Omental fat pad (tissue), 4 donors: ENCODE measurements around the gene NOCT. TPM values are rescaled to one million over a fixed set of nuclear protein-coding genes. Genes with fewer than 3 reads are reported as not detected.

Experiments used
- ATAC-seq: fragments of 150-250 bp; one replicate; pipeline ENCODE4 v1.9.1; 2016; ENCODE audit warnings: mild to moderate bottlenecking, moderate library complexity; ENCODE audit not compliant: low FRiP score
- DNase-seq: peaks from one replicate; pipeline ENCODE4 v3.0.0-alpha.2; 2019; ENCODE audit warnings: low spot score
- total RNA-seq, 4 donors: library from RNA; depleted of rRNA; stranded (reverse); fragments of >200 nt; gene quantifications; one replicate each; pipeline ENCODE4 v1.1.0, GENCODE V29; 2016
- TF ChIP-seq, protein P1 (sequence below), 3 donors: fragments of 450-650 bp; IDR thresholded peaks; one replicate each; pipeline ENCODE4 v1.5.1; 2016 to 2017; ENCODE audit warnings: antibody characterized with exemption in 3 of 3, mild to moderate bottlenecking in 3 of 3, moderate library complexity in 2 of 3

Gene NOCT
- total RNA-seq, 4 donors from 2014 or later: 5.8 to 83.1 (median 21.6) TPM

DNA sequence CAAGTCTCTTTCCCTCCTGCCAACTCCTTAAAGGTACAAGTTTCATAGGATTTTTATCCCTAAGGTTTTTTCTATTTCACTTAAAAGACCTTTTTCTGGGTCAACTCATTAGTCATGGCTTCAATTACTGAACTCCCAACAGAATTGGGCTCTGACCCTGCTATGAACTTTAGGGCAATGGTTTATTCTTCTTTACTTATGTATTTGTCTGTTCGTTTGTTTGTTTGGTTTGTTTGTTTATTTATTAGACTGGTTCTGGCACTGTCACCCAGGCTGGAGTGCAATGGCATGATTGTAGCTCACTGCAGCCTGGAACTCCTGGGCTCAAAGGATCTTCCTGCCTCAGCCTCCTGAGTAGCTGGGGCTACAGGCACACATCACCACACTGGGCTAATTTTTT is 5.9 kb upstream of the NOCT start:
- no peak for ATAC-seq
- TF ChIP-seq, protein P1, sequence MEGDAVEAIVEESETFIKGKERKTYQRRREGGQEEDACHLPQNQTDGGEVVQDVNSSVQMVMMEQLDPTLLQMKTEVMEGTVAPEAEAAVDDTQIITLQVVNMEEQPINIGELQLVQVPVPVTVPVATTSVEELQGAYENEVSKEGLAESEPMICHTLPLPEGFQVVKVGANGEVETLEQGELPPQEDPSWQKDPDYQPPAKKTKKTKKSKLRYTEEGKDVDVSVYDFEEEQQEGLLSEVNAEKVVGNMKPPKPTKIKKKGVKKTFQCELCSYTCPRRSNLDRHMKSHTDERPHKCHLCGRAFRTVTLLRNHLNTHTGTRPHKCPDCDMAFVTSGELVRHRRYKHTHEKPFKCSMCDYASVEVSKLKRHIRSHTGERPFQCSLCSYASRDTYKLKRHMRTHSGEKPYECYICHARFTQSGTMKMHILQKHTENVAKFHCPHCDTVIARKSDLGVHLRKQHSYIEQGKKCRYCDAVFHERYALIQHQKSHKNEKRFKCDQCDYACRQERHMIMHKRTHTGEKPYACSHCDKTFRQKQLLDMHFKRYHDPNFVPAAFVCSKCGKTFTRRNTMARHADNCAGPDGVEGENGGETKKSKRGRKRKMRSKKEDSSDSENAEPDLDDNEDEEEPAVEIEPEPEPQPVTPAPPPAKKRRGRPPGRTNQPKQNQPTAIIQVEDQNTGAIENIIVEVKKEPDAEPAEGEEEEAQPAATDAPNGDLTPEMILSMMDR (IDR thresholded peaks at IDR 0.05): no peak

DNA sequence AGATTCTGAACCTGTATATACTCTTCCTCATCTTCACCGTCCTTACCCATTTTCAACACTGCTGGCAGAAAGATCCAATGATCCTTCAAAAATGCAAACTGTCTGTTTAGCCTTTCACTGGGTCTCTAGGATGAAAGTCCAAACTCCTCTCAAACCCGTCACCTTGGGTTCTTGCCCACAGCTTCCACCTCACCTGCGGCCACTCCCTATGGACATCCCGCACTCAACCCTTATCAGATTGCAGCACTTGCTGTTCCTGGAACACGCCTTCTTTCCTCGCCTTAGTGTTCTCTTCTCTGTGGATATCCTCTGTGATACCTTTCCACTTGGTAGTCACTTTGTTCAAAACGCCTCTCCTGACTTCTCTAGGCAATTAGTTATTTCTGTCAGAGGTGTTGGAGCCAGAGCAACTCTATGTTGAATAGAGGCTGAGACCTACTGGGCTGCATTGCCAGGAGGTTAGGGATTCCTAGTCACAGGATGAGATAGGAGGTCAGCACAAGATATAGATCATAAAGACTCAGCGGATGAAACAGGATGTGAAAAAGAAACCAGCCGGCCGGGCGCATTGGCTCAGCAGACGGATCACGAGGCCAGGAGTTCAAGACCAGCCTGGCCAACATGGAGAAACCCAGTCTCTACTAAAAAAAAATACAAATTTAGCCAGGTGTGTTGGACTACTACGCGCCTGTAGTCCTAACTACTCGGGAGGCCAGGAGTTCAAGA is 4.2 kb upstream of the NOCT start:
- TF ChIP-seq, protein P1 (IDR thresholded peaks at IDR 0.05): no peak
- DNase-seq (no peak), ATAC-seq (no peak)

More for the DNA sequence above, 5.9 kb upstream of the NOCT start:
- DNase-seq: no peak

DNA sequence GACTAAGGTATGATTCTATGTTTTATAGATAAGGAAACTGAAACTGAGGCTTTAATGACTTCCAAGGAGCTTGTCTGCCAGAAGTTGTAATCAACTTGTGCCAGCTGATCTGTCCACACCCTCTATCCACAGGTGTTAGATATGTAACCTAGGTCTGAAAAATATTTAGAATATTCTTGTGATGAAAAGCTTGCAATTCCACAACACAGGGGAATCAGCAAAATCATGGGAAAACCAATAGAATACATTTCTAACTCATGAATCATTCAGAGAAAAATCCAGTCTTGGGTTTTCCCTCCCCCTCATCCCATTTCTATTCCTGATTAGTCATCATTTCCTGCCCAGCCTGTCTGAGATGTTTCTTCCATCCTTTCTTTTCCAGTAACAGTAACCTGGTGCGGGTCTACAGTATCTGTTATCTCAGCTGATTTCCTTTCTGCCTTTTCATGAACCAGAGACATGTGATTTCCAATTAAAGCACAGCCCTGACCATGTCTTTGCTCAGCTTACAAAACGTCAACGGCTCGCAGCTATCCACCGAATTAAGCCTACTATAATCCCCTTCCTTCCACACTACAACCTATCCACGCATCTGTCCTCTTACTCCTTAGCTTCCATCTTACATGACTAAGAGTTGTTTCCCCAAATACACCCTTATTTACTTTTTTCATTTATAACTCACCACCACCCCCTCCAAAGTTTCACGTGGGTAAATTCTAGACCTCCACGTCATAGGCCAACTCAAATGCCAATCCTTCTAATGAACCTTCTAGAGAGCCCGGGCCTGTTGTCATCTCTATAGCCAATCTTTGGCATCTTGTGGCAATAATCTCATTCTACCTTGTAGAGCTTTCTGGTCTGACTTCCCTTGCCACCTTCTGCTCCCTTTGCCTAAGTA is 961 bp upstream of the NOCT start:
- TF ChIP-seq, protein P1 (IDR thresholded peaks at IDR 0.05): no peak
- DNase-seq: no peak
- peak; percentile 68 for ATAC-seq

DNA sequence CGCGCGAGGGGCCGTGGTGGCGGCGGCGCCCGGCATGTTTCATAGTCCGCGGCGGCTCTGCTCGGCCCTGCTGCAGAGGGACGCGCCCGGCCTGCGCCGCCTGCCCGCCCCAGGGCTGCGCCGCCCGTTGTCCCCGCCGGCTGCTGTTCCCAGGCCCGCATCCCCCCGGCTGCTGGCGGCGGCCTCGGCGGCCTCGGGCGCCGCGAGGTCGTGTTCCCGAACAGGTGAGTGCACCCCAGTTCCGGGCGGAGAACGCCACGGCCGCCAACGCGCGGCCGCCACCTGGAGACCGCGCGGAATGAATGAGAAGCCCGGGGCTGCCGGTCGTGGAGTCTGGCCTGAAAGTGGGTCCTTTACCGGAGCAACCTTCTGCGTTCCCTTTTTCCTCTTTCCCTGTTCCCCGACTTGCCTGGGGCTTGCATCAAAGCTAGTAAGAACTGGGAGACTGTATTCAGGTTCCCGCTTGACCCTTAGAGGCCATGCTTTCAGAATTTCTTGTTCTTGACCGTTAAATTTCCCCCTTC is 429 bp downstream of the NOCT start:
- peak; percentile 1 for ATAC-seq
- DNase-seq: no peak
- TF ChIP-seq, protein P1 (IDR thresholded peaks at IDR 0.05): no peak

- ATAC-seq: no peak
- no peak for DNase-seq
- TF ChIP-seq, protein P1 (IDR thresholded peaks at IDR 0.05): no peak
These were observed 2.3 kb downstream of the NOCT start for GRCh38 chr4:139017861-139018260.

DNA sequence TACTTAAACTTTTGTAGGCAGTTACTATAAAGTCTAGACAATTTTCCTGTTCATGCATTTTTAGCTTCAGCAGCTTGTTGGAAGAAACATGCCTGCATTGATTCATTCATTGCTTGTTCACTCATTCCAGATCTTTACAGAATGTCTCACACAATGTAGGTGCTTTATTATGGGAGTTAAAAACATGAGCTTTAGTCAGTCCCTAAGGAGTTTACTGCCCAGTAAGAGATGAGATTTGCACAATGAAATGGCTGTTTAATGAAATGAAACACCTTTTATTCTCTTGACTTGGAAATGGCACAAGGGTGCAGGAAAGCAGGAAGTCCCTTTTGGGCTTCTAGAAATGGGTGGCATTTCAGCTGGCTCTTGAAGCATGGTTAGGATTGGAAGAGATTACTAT is 2.9 kb downstream of the NOCT start:
- DNase-seq (no peak), ATAC-seq (no peak)
- TF ChIP-seq, protein P1 (IDR thresholded peaks at IDR 0.05): no peak
